ENCODE data around the gene SORCS2. TPM values are rescaled to one million over a fixed set of nuclear protein-coding genes. Genes with fewer than 3 reads are reported as not detected.

SORCS2 gene
- polyA plus RNA-seq, 1 donor (not counting 4 experiments of a cell fraction or from before 2014, with no cell fraction given), result 0.09 TPM

GRCh38 chr4:7310451-7310850, 118.1 kb downstream of the SORCS2 start:
- Histone ChIP-seq H3K27ac (ENCODE audit: control insufficient read depth, insufficient read depth, low read length) (no peak overlapping the region), H3K27me3 (ENCODE audit: control insufficient read depth, extremely low read depth, insufficient read depth, low read length) (peaks cover 42% of the 10 kb centered on the region), H3K9me1 (ENCODE audit: control insufficient read depth, extremely low read depth, insufficient read depth, low read length) (no peaks in the 10 kb centered on the region), H3K9me3 (ENCODE audit: control insufficient read depth, low read depth, low read length) (no peaks in the 10 kb centered on the region), H3K9ac (ENCODE audit: control insufficient read depth, extremely low read depth, insufficient read depth, low read length) (no peak overlapping the region), H3K4me2 (ENCODE audit: control insufficient read depth, extremely low read depth, insufficient read depth, low read depth, low read length) (no peak overlapping the region), H2AFZ (ENCODE audit: control insufficient read depth, low read length) (no peak overlapping the region), H3K4me3 (ENCODE audit: control insufficient read depth in 2 of 3, extremely low read depth in 1 of 3, insufficient read depth in 2 of 3, low read depth in 1 of 3, low read length in 3 of 3) (no peak overlapping the region), H4K20me1 (ENCODE audit: control insufficient read depth, extremely low read depth, insufficient read depth, low read length) (no peaks in the 10 kb centered on the region), H3K4me1 (ENCODE audit: control insufficient read depth, extremely low read depth, insufficient read depth, low read length) (no peaks in the 10 kb centered on the region), H3K36me3 (ENCODE audit: control insufficient read depth in 2 of 2, extremely low read depth in 1 of 2, insufficient read depth in 2 of 2, low read length in 2 of 2) (no peaks in the 10 kb centered on the region), H3K79me2 (ENCODE audit: control insufficient read depth, insufficient read depth, low read length) (no peaks in the 10 kb centered on the region)
- no peak for TF ChIP-seq CTCF (optimal IDR thresholded peaks at IDR 0.05 in 1 of 3, IDR thresholded peaks at IDR 0.05 in 1 of 3, conservative IDR thresholded peaks at IDR 0.05 in 1 of 3; ENCODE audit: extremely low read depth in 1 of 3, insufficient read depth in 2 of 3, low read length in 3 of 3)
- TF ChIP-seq EZH2 (IDR thresholded peaks at IDR 0.05; ENCODE audit: low read length), result no peak
- DNase-seq (ENCODE audit: low read depth, low spot score) (no peak), FAIRE-seq (no peak)
- dilution Hi-C loops (cut with MboI; ENCODE audit: extremely low pct_ligation_motif_present, low sequenced_read_pairs), result no loop called here

DNA sequence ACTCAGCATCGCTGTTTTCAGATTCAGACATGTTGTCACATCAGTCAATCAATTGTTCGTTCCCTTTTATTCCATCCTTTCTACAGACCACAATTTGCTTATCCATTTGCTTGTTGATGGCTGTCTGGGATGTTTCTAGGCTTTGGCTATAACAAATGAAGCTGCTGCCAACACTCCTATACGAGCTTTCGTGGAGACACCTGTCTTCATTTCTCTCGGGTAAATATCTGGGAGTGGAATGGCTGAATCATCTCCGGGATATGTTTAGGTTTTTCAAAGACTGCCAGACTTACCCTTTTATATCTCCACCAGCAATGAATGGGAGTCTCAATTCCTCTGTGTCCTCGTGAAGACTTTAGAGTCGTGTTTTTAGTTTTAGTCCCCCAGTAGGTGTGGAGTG, 118.9 kb downstream of the SORCS2 start:
- no peak overlapping the region for H3K9ac ChIP-seq (ENCODE audit: control insufficient read depth, extremely low read depth, insufficient read depth, low read length)
- H4K20me1 ChIP-seq (ENCODE audit: control insufficient read depth, extremely low read depth, insufficient read depth, low read length), result no peaks in the 10 kb centered on the region
- peaks cover 35% of the 10 kb centered on the region for H3K27me3 ChIP-seq (ENCODE audit: control insufficient read depth, extremely low read depth, insufficient read depth, low read length)
- no peaks in the 10 kb centered on the region for H3K4me1 ChIP-seq (ENCODE audit: control insufficient read depth, extremely low read depth, insufficient read depth, low read length)
- no peak overlapping the region for H2AFZ ChIP-seq (ENCODE audit: control insufficient read depth, low read length)
- no peak for TF ChIP-seq EZH2 (IDR thresholded peaks at IDR 0.05; ENCODE audit: low read length)
- no peak for TF ChIP-seq CTCF (optimal IDR thresholded peaks at IDR 0.05 in 1 of 3, IDR thresholded peaks at IDR 0.05 in 1 of 3, conservative IDR thresholded peaks at IDR 0.05 in 1 of 3; ENCODE audit: extremely low read depth in 1 of 3, insufficient read depth in 2 of 3, low read length in 3 of 3)
- H3K79me2 ChIP-seq (ENCODE audit: control insufficient read depth, insufficient read depth, low read length), result no peaks in the 10 kb centered on the region
- DNase-seq (ENCODE audit: low read depth, low spot score), result no peak
- no peaks in the 10 kb centered on the region for H3K9me3 ChIP-seq (ENCODE audit: control insufficient read depth, low read depth, low read length)
- no peaks in the 10 kb centered on the region for H3K36me3 ChIP-seq (ENCODE audit: control insufficient read depth in 2 of 2, extremely low read depth in 1 of 2, insufficient read depth in 2 of 2, low read length in 2 of 2)
- no peaks in the 10 kb centered on the region for H3K9me1 ChIP-seq (ENCODE audit: control insufficient read depth, extremely low read depth, insufficient read depth, low read length)
- dilution Hi-C loops (cut with MboI; ENCODE audit: extremely low pct_ligation_motif_present, low sequenced_read_pairs), result no loop called here
- no peak overlapping the region for H3K4me3 ChIP-seq (ENCODE audit: control insufficient read depth in 2 of 3, extremely low read depth in 1 of 3, insufficient read depth in 2 of 3, low read depth in 1 of 3, low read length in 3 of 3)
- no peak overlapping the region for H3K27ac ChIP-seq (ENCODE audit: control insufficient read depth, insufficient read depth, low read length)
- no peak overlapping the region for H3K4me2 ChIP-seq (ENCODE audit: control insufficient read depth, extremely low read depth, insufficient read depth, low read depth, low read length)
- FAIRE-seq, result no peak

All from keratinocyte (primary cell).